H1 (cell line): ENCODE data around the gene BAD. TPM values are rescaled to one million over a fixed set of nuclear protein-coding genes. Genes with fewer than 3 reads are reported as not detected.

ENCODE experiments used
- CTCF ChIA-PET: fragments of 300-600 bp; sonication (Branson Sonifier 250); formaldehyde crosslinking; loops from one replicate; lab custom pipeline; 2021; ENCODE audit not compliant: partially characterized antibody; lab: Charles Lee
- POLR2A ChIA-PET: fragments of 300-600 bp; sonication (Branson Sonifier 250); formaldehyde crosslinking; loops from one replicate; lab custom pipeline; 2021; ENCODE audit warnings: inconsistent platforms; ENCODE audit not compliant: partially characterized antibody; lab: Charles Lee
- DNase-seq, 2 experiments: peaks; one replicate each; pipeline versions ENCODE4 v3.0.0 to v3.0.0-alpha.2; 2010 to 2022; ENCODE audit warnings: low spot score in 2 of 2, low read depth in 1 of 2, mixed read lengths in 1 of 2
- FAIRE-seq: peaks from 2 replicates; lab custom pipeline; 2011; peaks lifted over from hg19 to GRCh38; lab: Jason Lieb, UNC
- H2AFZ ChIP-seq: 2 replicates; pipeline ENCODE4 v1.8.1; 2012; ENCODE audit warnings: low read length, inconsistent platforms
- H2AK5ac ChIP-seq: 2 replicates; pipeline ENCODE4 v1.6.1; 2013; ENCODE audit warnings: low read depth, low read length
- H2BK120ac ChIP-seq: replicated peaks from 2 replicates; pipeline ENCODE3; 2013; ENCODE audit warnings: low read depth, low read length, inconsistent platforms
- H2BK12ac ChIP-seq: 2 replicates; pipeline ENCODE4 v1.6.1; 2013; ENCODE audit warnings: low read depth, low read length
- H2BK15ac ChIP-seq: 2 replicates; pipeline ENCODE4 v1.6.1; 2013; ENCODE audit warnings: low read length
- H2BK20ac ChIP-seq: 2 replicates; pipeline ENCODE4 v1.6.1; 2013; ENCODE audit warnings: low read length
- H2BK5ac ChIP-seq: 2 replicates; pipeline ENCODE4 v1.6.1; 2013; ENCODE audit warnings: low read depth, low read length
- H3K14ac ChIP-seq: 2 replicates; pipeline ENCODE4 v1.6.1; 2013; ENCODE audit warnings: inconsistent platforms; ENCODE audit not compliant: insufficient read length
- H3K18ac ChIP-seq: 2 replicates; pipeline ENCODE4 v1.6.1; 2013; ENCODE audit warnings: low read length; ENCODE audit errors: extremely low read depth
- H3K23ac ChIP-seq: 2 replicates; pipeline ENCODE4 v1.6.1; 2013; ENCODE audit warnings: inconsistent platforms; ENCODE audit not compliant: insufficient read length
- H3K23me2 ChIP-seq: 2 replicates; pipeline ENCODE4 v1.6.1; 2013; ENCODE audit warnings: low read depth, low read length
- H3K27ac ChIP-seq: 2 replicates; pipeline ENCODE4 v1.6.1; 2011; ENCODE audit warnings: low read depth, low read length, inconsistent platforms
- H3K27me3 ChIP-seq, 4 experiments: replicated peaks in 1 of 4; 1 replicate in 1 of 4; 2 replicates in 3 of 4; pipeline versions ENCODE4 v1.6.1 to v1.8.1; 2011 to 2013; ENCODE audit warnings: low read length in 3 of 4, mild to moderate bottlenecking in 3 of 4, inconsistent platforms in 2 of 4, mixed read lengths in 2 of 4, moderate library complexity in 1 of 4; ENCODE audit not compliant: control insufficient read depth in 3 of 4, insufficient read depth in 3 of 4; ENCODE audit errors: extremely low read depth in 1 of 4
- H3K36me3 ChIP-seq, 4 experiments: 2 replicates each; pipeline versions ENCODE4 v1.6.1 to v1.8.1; 2011 to 2013; ENCODE audit warnings: mild to moderate bottlenecking in 4 of 4, low read length in 3 of 4, moderate library complexity in 2 of 4, control low read depth in 1 of 4, inconsistent platforms in 1 of 4; ENCODE audit not compliant: insufficient read depth in 4 of 4, control insufficient read depth in 2 of 4
- H3K4ac ChIP-seq: replicated peaks from 2 replicates; pipeline ENCODE3; 2013; ENCODE audit warnings: low read length, low read depth, mixed read lengths, inconsistent platforms; ENCODE audit not compliant: insufficient read length
- H3K4me1 ChIP-seq, 4 experiments: replicated peaks in 1 of 4; 1 replicate in 1 of 4; 2 replicates in 3 of 4; pipeline versions ENCODE4 v1.6.1 to v1.8.1; 2011 to 2013; ENCODE audit warnings: low read length in 3 of 4, inconsistent platforms in 2 of 4, mixed read lengths in 1 of 4; ENCODE audit not compliant: insufficient read depth in 4 of 4, control insufficient read depth in 3 of 4
- H3K4me2 ChIP-seq, 2 experiments: 2 replicates each; pipeline versions ENCODE4 v1.6.1 to v1.8.1; 2011 to 2013; ENCODE audit warnings: low read depth in 2 of 2, low read length in 2 of 2, control low read depth in 1 of 2, inconsistent platforms in 1 of 2, mild to moderate bottlenecking in 1 of 2; ENCODE audit not compliant: insufficient read depth in 1 of 2
- H3K4me3 ChIP-seq, 4 experiments: fragments of 200-600, 300-600 bp in 1 of 4; sonication (generic), shearing (Covaris generic), sonication (Bioruptor Twin) in 1 of 4; 2 replicates each; pipeline versions ENCODE4 v1.5.1 to v1.8.1; 2011 to 2016; ENCODE audit warnings: low read length in 4 of 4, low read depth in 3 of 4, control low read depth in 2 of 4, inconsistent platforms in 2 of 4, mild to moderate bottlenecking in 2 of 4, mixed read lengths in 1 of 4, moderate library complexity in 1 of 4; ENCODE audit not compliant: insufficient read depth in 2 of 4; ENCODE audit errors: extremely low read depth in 1 of 4
- H3K56ac ChIP-seq: replicated peaks from 2 replicates; pipeline ENCODE3; 2013; ENCODE audit warnings: low read depth, mild to moderate bottlenecking, mixed read lengths, low read length, inconsistent platforms; ENCODE audit not compliant: insufficient read length
- H3K79me1 ChIP-seq: 2 replicates; pipeline ENCODE4 v1.6.1; 2013; ENCODE audit warnings: low read depth, low read length, control low read depth
- H3K79me2 ChIP-seq, 2 experiments: 2 replicates each; pipeline versions ENCODE4 v1.6.1 to v1.8.1; 2012 to 2013; ENCODE audit warnings: low read length in 2 of 2, mild to moderate bottlenecking in 2 of 2, inconsistent platforms in 1 of 2; ENCODE audit not compliant: insufficient read depth in 2 of 2, control insufficient read depth in 1 of 2
- H3K9ac ChIP-seq, 4 experiments: replicated peaks in 1 of 4; 1 replicate in 1 of 4; 2 replicates in 3 of 4; pipeline versions ENCODE4 v1.6.1 to v1.8.1; 2011 to 2013; ENCODE audit warnings: low read depth in 3 of 4, low read length in 3 of 4, control low read depth in 2 of 4, mild to moderate bottlenecking in 2 of 4, moderate library complexity in 2 of 4, inconsistent platforms in 1 of 4; ENCODE audit errors: extremely low read depth in 1 of 4
- H3K9me3 ChIP-seq, 2 experiments: 2 replicates each; pipeline versions ENCODE4 v1.6.1 to v1.8.1; 2012 to 2013; ENCODE audit warnings: mild to moderate bottlenecking in 2 of 2, moderate library complexity in 2 of 2, control low read depth in 1 of 2, inconsistent platforms in 1 of 2, low read depth in 1 of 2, low read length in 1 of 2, mixed read lengths in 1 of 2; ENCODE audit not compliant: insufficient read depth in 2 of 2
- H4K20me1 ChIP-seq, 2 experiments: replicated peaks in 1 of 2; 2 replicates each; pipeline versions ENCODE3 to v1.8.1; 2011 to 2013; ENCODE audit warnings: inconsistent platforms in 2 of 2, low read length in 2 of 2, mild to moderate bottlenecking in 1 of 2; ENCODE audit not compliant: insufficient read depth in 2 of 2, control insufficient read depth in 1 of 2
- H4K5ac ChIP-seq: 2 replicates; pipeline ENCODE4 v1.6.1; 2013; ENCODE audit warnings: low read length, low read depth, mixed read lengths, inconsistent platforms; ENCODE audit not compliant: insufficient read length
- H4K8ac ChIP-seq: 2 replicates; pipeline ENCODE4 v1.8.0; 2013; ENCODE audit warnings: mild to moderate bottlenecking, moderate library complexity, low read length, inconsistent platforms; ENCODE audit not compliant: insufficient read depth; ENCODE audit errors: extremely low read depth
- H4K91ac ChIP-seq: replicated peaks from 2 replicates; pipeline ENCODE3; 2013; ENCODE audit warnings: low read length, mixed read lengths, inconsistent platforms; ENCODE audit not compliant: insufficient read length
- WGBS, 2 experiments: shearing (Covaris generic) in 1 of 2; methylation state at CpG; one replicate each; pipeline versions ENCODE4 v1.1.6 to v1.1.7; 2013 to 2015; ENCODE audit warnings: low lambda C conversion rate in 2 of 2, mixed read lengths in 2 of 2, inconsistent platforms in 1 of 2, low coverage in 1 of 2, missing lambda C conversion rate in 1 of 2; ENCODE audit not compliant: insufficient replicate concordance in 2 of 2, insufficient coverage in 1 of 2, insufficient read length in 1 of 2; ENCODE audit errors: extremely low coverage in 1 of 2, missing lambda C conversion rate in 1 of 2; 5-methylcytosine and 5-hydroxymethylcytosine counted together
- polyA plus RNA-seq, 7 experiments: library from polyadenylated mRNA; depleted of rRNA in 3 of 7; stranded (reverse) in 5 of 7; unstranded in 2 of 7; fragments of >200 nt in 5 of 7; fragments of 200-250 nt in 2 of 7; gene quantifications; 1 replicate in 5 of 7; 2 replicates in 1 of 7; 4 replicates in 1 of 7; pipeline versions ENCODE4 v1.2.1 to v1.2.3, GENCODE V29; 2011 to 2013; ENCODE audit warnings: missing spikeins in 2 of 7, mixed read lengths in 2 of 7
- total RNA-seq: library from RNA; stranded (reverse); fragmentation: NEBNext Ultra II Directional; extraction: Animal tissue kit (Norgen Biotek cat#: 25700); gene quantifications from 2 replicates; pipeline ENCODE4 v1.2.1, GENCODE V29; 2021

BAD gene
- total and polyA plus RNA-seq, 2 of the 8 experiments (the other 6 are each of a cell fraction or from before 2014, with no cell fraction given) = 23.1 to 33.7 TPM

DNA sequence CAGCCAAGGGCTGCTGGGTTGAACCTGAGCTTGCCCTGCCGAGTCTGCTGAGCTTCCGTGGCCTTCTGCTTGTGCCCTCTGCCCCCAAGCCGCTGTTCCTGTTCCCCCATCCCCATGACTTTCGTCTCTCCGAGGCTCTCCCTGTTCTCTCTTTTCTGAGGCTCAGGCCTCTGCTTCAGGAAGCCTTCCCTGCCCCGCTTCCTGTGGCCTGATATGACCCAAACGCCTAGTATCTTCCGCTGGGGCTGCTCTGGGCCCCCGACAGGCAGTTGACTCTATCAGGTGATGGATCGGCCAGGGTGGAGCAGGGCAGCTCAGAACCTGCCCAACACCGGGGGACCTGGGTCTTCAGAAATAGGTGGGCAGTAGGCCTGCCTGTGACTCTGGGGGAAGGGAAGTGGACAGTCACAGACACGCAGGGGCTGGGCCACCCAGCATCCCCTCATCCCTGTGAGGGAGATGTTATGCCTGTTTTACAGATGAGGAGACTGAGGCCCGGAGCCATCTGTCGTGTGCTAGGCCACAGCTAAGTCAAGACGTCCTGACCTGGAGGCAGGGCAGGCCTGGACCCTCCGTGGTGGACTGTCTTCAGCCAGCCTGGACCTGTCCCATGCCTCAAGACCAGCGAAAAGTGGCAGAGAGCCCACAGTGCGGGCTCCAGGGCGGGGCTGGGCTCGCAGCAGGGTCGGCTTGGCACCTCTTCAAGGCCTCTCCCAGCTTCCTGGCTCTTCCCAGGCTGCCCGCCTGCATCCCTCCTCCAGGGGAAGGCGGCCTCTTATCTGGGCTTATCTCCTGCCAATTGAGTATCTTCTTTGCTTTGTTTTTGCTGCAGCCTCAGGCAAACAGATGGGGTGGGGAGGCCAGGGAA lies 16.2 kb downstream of the BAD start:
- Histone ChIP-seq H3K4me2 (peak overlapping the region; percentile 80 to 86), H3K23ac (no peak overlapping the region), H2BK12ac (no peak overlapping the region), H2BK15ac (0 out of 2 replicates have a peak overlapping the region, but pooled peaks have one; percentile 20), H4K8ac (no peak overlapping the region), H3K56ac (no peak overlapping the region), H4K5ac (no peak overlapping the region), H2AK5ac (no peak overlapping the region), H4K91ac (no peak overlapping the region), H2BK120ac (no peak overlapping the region), H2BK20ac (no peak overlapping the region), H3K9ac (peak overlapping the region in 2 of 4 experiments; percentile 72 to 74; a peak in 3 of 7 replicates), H3K4ac (peak overlapping the region; percentile 60), H3K36me3 (peaks cover 9 to 32% (median 15%) of the 10 kb centered on the region in 4 experiments), H4K20me1 (peaks cover 4 to 5% of the 10 kb centered on the region in 2 experiments), H3K79me2 (0 out of 4 replicates have a peak, but pooled peaks cover 0 to 4% of the 10 kb centered on the region in 2 experiments), H3K79me1 (no peaks in the 10 kb centered on the region; the same call in 1 of the 2 replicates), H3K27ac (peak overlapping the region; percentile 13; the same call in 1 of the 2 replicates), H2BK5ac (peak overlapping the region; percentile 81; the same call in 1 of the 2 replicates), H3K18ac (no peak overlapping the region; the same call in 1 of the 2 replicates), H3K14ac (no peak overlapping the region), H3K27me3 (no peaks in the 10 kb centered on the region), H3K4me1 (peaks cover 0 to 11% (median 5%) of the 10 kb centered on the region in 4 experiments; a peak in 5 of 7 replicates), H3K23me2 (peaks cover 4% of the 10 kb centered on the region), H2AFZ (no peak overlapping the region), H3K9me3 (no peaks in the 10 kb centered on the region), H3K4me3 (peak overlapping the region; percentile 70 to 82 (median 80))
- POLR2A ChIA-PET = interaction anchor here (0.7 to 11.9 kb wide), 18 partner anchors 9 to 1417 kb away, joined by 3 to 352 read pairs (median 7); partner anchors contain the start of genes BAD, ESRRA, FERMT3 and FKBP2
- FAIRE-seq (no peak), DNase-seq (no peak)
- CTCF ChIA-PET = interaction anchor here (0.5 to 13.7 kb wide), 17 partner anchors 12 to 1880 kb away, joined by 3 to 168 read pairs (median 4); partner anchors contain the start of genes BAD, CATSPERZ, ESRRA and NUDT22
- whole genome bisulfite sequencing, 2 experiments = 92% methylated on average over 22 of the region's 23 CpGs; no CpG with 5 or more reads in 1 of the 2 experiments
